Measurements from ENCODE around the gene PPP1R9B. TPM values are rescaled to one million over a fixed set of nuclear protein-coding genes. Genes with fewer than 3 reads are reported as not detected.

PPP1R9B gene
- total RNA-seq, 4 donors from 2014 or later: 9.2 to 65.3 (median 20.6) TPM

DNA sequence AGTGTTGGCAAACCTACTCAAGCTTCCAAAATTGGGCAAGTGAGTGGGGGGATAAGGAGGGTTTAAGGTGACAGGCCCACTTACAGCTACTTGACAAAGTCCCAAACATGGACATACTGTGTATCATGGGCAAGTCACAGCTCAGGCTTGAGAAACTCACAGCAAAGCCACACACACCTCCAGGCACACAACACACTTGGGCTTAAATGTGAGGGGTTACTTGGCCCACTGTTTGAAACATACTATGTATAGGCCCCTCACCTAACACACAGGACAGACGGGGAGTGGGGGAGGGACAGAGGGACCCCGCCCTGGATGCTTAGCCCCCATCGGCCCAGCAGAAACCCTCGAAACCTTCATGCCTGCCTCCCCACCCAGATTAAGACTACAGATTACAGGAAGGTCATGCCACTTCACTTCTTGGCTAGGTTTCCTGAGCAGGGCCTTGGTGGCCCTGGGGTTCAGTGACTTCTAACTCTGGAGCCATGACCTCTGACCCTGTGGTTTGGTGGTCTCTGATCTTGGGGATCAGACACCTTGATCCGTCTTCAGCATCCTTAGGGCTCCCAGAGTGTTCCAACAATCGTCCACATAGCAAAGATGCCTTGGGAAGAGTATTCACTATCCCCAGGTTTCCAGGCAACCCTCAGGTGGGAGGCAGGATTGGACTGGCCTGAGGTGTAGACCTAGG lies 18.2 kb downstream of the PPP1R9B start:
- intact Hi-C loops (cut with DNase I; ENCODE audit: low total_unique reads): no loop called here
- Histone ChIP-seq H3K27me3 (no peaks in the 10 kb centered on the region), H3K4me3 (no peak overlapping the region), H3K9me3 (no peaks in the 10 kb centered on the region), H3K4me1 (peaks cover 0 to 5% of the 10 kb centered on the region in 2 donors), H3K36me3 (no peaks in the 10 kb centered on the region), H3K27ac (no peak overlapping the region)
- DNase-seq: no peak
- TF ChIP-seq CTCF (IDR thresholded peaks at IDR 0.05): no peak
- no peak for TF ChIP-seq POLR2A (IDR thresholded peaks at IDR 0.05)

- DNase-seq: no peak
- no peak overlapping the region for H3K27ac ChIP-seq
These were observed 19.7 kb downstream of the PPP1R9B start for GRCh38 chr17:50130559-50131305.

GRCh38 chr17:50129728-50130558 lies 20.5 kb downstream of the PPP1R9B start, which contains the start of gene SAMD14:
TSS of gene SAMD14 (minus strand) at chr17:50130160. CDS start at chr17:50124959, 5,201 bp downstream.
- DNase-seq: no peak
- intact Hi-C loops (cut with DNase I; ENCODE audit: low total_unique reads): no loop called here
- Histone ChIP-seq H3K4me3 (peak within 1 kb of the TSS; percentile 22 to 27), H3K4me1 (peaks cover 0 to 5% of the 10 kb centered on the region in 2 donors), H3K36me3 (no peaks in the 10 kb centered on the region), H3K27ac (no peak within 1 kb of the TSS), H3K9me3 (no peaks in the 10 kb centered on the region), H3K27me3 (no peaks in the 10 kb centered on the region)
- TF ChIP-seq CTCF (IDR thresholded peaks at IDR 0.05) (no peak), POLR2A (IDR thresholded peaks at IDR 0.05) (no peak)

More at GRCh38 chr17:50130559-50131305, 19.7 kb downstream of the PPP1R9B start:
- no peaks in the 10 kb centered on the region for H3K9me3 ChIP-seq
- TF ChIP-seq POLR2A (IDR thresholded peaks at IDR 0.05): no peak
- no peak for TF ChIP-seq CTCF (IDR thresholded peaks at IDR 0.05)
- intact Hi-C loops (cut with DNase I; ENCODE audit: low total_unique reads): no loop called here
- no peaks in the 10 kb centered on the region for H3K27me3 ChIP-seq
- no peaks in the 10 kb centered on the region for H3K36me3 ChIP-seq
- peaks cover 0 to 5% of the 10 kb centered on the region in 2 donors for H3K4me1 ChIP-seq
- peak overlapping the region in 1 of 2 donors; percentile 27 for H3K4me3 ChIP-seq

DNA sequence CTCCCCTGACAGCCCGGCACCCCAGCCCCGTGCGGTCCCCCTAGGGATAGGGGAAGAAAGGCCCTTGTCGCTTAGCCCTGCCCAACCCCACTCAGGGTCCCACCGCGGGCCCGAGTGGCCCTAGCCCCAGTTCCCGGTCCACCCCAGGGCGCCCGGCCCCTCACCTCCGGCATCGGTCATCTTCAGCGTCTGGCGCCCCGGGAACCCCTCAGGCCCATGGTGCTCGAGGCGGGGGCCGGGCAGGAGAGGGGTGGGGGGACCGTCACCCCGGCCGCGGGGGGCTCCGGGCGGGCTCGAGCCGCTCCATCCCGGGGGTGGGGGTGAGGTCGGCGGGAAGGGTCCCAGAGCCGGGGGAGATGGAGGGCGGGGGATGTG lies 21.1 kb downstream of the PPP1R9B start:
- intact Hi-C loops (cut with DNase I; ENCODE audit: low total_unique reads): no loop called here
- no peak overlapping the region for H3K27ac ChIP-seq
- H3K4me3 ChIP-seq: peak overlapping the region; percentile 22 to 27
- no peaks in the 10 kb centered on the region for H3K9me3 ChIP-seq
- TF ChIP-seq POLR2A (IDR thresholded peaks at IDR 0.05) (no peak), CTCF (IDR thresholded peaks at IDR 0.05) (no peak)
- H3K36me3 ChIP-seq: no peaks in the 10 kb centered on the region
- H3K27me3 ChIP-seq: no peaks in the 10 kb centered on the region
- H3K4me1 ChIP-seq: peaks cover 0 to 5% of the 10 kb centered on the region in 2 donors
- no peak for DNase-seq

Data from uterus (tissue), 4 donors.